GM12892 (cell line): ENCODE data around the gene MFSD1.

ENCODE experiments used
- POLR2A ChIP-seq: IDR thresholded peaks from 2 replicates; pipeline ENCODE4 v1.6.1; 2011; ENCODE audit warnings: low read depth, low read length, control low read depth
- TAF1 ChIP-seq: IDR thresholded peaks from 2 replicates; pipeline ENCODE4 v1.6.1; 2011; ENCODE audit warnings: low read depth, mild to moderate bottlenecking, control low read depth, low read length, borderline replicate concordance

- no peak for TF ChIP-seq POLR2A
- no peak for TF ChIP-seq TAF1
These were observed 25.9 kb downstream of the MFSD1 start for GRCh38 chr3:158827773-158828172.
